ENCODE results near the gene SIGLEC10.

Gene SIGLEC10

DNA sequence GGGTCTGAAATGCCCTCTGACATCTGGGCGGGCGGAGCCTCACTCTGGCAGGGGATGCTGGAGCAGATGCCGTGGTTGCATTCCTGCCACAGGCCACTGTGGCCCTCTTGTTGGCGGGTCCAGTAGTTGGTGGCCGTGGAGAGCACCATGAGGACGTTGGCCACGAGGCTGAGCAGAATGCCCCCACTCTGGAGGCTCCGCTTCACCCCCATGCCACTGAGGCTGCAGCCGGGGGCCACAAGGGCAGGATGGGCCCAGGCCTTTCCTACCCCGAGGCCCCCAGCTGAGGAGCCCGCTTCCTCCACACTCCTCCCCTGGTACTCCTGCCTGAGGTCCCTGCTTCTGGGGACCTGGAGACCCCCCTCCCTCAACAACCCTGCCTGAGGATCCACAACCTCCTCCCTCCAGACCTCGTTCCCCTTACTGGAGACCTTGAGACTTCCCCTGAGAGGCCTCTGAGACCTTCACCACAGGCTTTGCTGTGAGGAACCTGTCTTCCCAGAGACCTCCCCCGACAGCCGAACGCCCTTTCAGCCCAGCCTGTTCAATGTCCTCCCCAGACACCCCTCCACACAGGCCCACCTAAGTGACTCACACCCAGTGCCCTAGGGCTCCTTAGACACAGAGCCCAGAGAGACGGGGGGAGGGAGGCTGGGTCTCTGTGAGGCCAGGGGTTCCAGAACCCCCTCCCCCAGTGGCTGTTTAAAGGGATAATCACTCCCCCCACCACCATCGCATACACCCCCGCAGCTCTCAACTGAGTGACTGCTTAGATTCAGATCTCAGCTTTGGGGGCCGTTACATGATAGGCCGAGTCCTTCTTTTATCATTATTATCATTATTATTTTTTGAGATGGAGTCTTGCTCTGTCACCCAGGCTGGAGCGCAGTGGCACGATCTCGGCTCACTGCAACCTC is 48.8 kb downstream of the SIGLEC10 start, which contains the start of gene CLDND2:
CLDND2 (minus strand) TSS at position 638 of the 917 bp plus-strand sequence; CDS start at position 212, 426 bp downstream.
- TF ChIP-seq CTCF (IDR thresholded peaks at IDR 0.05; ENCODE audit: insufficient read depth, low read depth, low read length, missing control alignments) = no peak
- DNase-seq (ENCODE audit: low read depth) = no peak
- H3K4me3 ChIP-seq (ENCODE audit: low read length) = peak within 1 kb of the TSS; percentile 78

GRCh38 chr19:51367565-51368365 is 49.7 kb downstream of the SIGLEC10 start:
- DNase-seq (ENCODE audit: low read depth) = peak; percentile 98
- TF ChIP-seq CTCF (IDR thresholded peaks at IDR 0.05; ENCODE audit: insufficient read depth, low read depth, low read length, missing control alignments) = no peak
- H3K4me3 ChIP-seq (ENCODE audit: low read length) = peak overlapping the region; percentile 78

DNA sequence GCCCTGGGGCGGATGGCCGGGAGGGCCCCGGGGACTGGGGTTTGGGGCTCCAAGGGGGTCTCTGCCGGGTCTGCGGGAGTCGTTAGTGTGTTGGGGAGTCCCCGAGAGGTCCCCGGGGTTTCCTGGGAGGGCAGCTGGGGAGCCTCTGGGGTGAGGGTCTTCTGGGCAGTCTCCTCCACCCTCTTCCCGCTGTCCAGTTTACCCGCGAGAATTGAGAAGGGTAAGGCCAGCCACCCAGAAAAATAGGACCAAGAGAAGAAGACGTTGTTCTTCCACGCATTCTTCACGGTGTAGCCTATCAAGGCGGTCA is 50.2 kb downstream of the SIGLEC10 start:
- no peak for TF ChIP-seq CTCF (IDR thresholded peaks at IDR 0.05; ENCODE audit: insufficient read depth, low read depth, low read length, missing control alignments)
- DNase-seq (ENCODE audit: low read depth) = no peak
- peak overlapping the region; percentile 78 for H3K4me3 ChIP-seq (ENCODE audit: low read length)

- no peak for TF ChIP-seq CTCF (IDR thresholded peaks at IDR 0.05; ENCODE audit: insufficient read depth, low read depth, low read length, missing control alignments)
- DNase-seq (ENCODE audit: low read depth) = peak; percentile 98
- H3K4me3 ChIP-seq (ENCODE audit: low read length) = peak overlapping the region; percentile 78
Observed at GRCh38 chr19:51366389-51367254, 50.8 kb downstream of the SIGLEC10 start.

- peak within 1 kb of the TSS; percentile 78 for H3K4me3 ChIP-seq (ENCODE audit: low read length)
- TF ChIP-seq CTCF (IDR thresholded peaks at IDR 0.05; ENCODE audit: insufficient read depth, low read depth, low read length, missing control alignments) = no peak
- DNase-seq (ENCODE audit: low read depth) = no peak
Observed at GRCh38 chr19:51365965-51366388, 51.5 kb downstream of the SIGLEC10 start, which contains the start of gene ETFB. Gene ETFB (minus strand): TSS chr19:51366388. CDS start chr19:51366326, 62 bp downstream.

DNA sequence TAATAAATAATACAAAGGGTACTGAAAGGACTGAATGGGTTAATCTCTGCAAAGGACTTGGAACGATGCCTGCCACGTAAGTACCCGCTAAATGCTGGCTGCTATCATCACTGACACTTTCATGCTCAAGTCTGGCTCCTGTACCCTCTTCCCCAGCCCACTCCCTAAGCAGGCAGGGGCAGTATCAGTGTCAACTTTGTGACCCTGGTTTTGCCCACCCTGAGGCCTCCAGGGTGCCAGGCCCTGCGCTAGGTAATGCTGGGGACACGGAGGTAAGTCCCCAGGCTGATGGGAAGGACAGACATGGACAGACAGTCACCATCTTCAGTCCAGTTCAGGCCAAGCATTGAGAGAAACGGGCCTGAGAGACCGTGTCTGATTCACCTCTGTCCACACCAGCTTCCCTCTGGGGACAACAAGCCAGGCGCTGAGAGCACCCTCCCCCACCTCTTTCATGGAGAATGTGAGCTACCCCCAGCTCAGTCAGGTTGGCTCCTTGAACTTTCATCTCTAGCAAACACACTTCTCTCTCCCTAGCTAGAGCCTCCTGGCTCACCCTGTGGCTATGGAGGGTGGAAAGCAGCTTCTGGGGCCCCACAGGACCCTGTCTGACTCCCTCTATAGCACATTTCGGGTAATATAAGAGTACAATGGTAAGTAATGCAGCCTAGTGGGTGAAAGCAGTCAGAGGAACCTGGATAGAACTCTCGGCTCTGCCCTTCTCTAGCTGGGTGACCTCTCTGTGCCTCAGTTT is 52.1 kb downstream of the SIGLEC10 start:
- DNase-seq (ENCODE audit: low read depth) = peak; percentile 39
- peak overlapping the region; percentile 78 for H3K4me3 ChIP-seq (ENCODE audit: low read length)
- no peak for TF ChIP-seq CTCF (IDR thresholded peaks at IDR 0.05; ENCODE audit: insufficient read depth, low read depth, low read length, missing control alignments)

Data from epithelial cell of esophagus (primary cell).